Colon (tissue), 2 donors: ENCODE data around the gene ERLIN1.
A peak's percentile ranks its signal among the peaks of the same experiment; 100 is the strongest.

Experiments
- FAIRE-seq: peaks from 2 replicates; lab custom pipeline; 2012; peaks lifted over from hg19 to GRCh38; lab: Jason Lieb, UNC
- donor health status: control.
- donor health status: control.

ERLIN1 gene

DNA sequence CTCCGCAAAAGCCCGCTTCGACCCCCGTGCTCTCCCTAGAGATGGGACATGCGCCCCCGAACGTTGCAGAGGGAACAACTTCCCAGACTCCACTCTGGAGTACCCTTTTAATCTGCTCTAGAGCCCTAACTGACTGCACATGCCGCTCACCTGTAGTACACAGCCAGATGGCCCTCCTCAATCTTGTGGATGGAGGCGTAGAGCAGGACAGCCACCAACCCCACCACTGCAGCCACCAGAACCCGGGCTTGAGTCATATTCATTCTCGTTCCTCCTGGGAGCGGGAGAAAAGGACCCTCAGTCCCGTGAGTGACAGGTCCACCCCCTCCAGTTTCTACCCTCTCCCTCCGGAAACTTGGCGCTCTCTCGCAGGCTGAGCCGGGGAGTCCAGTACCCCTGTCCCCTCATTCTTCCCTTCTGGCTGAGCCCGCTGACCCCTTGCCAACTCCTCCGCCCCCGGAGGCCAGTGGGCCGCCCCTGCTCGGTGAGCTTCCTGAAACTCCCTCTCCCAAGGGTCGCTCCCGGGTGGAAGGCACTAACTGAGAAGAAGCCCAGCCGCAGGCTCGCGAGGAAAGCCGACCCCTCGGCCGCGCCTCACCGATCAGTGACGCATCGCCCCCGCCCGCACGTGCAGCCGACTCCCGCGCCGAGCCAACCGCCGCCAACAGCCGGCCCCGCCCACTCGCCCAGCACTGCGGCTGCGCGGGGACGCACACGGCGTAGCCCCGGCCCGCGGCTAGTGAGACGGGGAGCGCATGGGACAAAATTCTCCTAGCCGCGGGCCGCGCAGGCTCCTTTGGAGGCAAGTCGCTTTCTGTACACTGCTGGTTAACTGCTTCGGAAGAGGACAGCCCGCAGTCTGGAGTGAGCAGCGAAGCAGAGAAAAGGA, at the start of gene ERLIN1:
Gene ERLIN1 (minus strand): TSS at position 666 of the 889 bp plus-strand sequence. CDS start 403 bp downstream, at position 263.
- FAIRE-seq: no peak

DNA sequence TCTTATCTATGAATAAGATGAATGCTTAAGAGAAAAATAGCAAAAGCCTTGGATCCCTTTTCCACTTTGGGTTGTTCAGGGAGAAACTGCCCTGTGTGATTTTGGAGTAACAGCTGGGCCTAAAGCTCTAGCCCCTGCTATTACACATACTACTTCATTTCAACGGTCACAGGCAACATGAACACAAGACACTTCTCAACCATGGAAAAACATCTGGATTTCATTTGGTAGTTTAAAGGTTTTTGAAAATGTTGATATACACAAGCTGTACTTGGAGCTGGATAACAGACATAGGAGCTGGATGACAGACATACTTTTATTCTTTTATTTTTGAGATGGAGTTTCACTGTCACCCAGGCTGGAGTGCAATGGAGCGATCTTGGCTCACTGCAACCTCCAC, 46.3 kb upstream of the ERLIN1 start:
- FAIRE-seq: no peak

DNA sequence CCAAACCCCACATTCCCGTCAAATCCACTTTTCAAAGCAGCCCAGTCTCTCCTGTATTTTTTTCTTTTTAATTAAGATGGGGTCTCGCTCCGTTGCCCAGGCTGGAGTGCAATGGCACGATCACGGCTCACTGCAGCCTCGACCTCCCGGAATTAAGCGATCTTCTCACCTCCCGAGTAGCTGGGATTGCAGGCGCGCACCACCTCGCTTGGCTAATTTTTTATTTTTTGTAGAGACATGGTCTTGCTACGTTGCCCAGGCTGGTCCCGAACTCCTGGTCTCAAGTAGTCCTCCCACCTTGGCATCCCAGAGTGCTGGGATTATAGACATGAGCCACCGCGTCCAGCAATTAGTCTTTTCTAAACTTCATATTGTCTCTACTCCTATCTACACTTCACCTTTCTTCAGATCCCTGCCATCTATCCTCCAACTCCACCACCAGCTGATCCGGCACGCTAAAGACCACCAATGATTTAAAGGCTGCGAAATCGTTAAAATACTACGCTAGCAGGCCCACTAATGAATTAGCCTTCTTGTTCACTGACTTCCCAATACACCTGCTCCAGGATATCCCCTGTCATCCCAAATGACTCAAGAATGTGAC, 44.1 kb upstream of the ERLIN1 start:
- no peak for FAIRE-seq

DNA sequence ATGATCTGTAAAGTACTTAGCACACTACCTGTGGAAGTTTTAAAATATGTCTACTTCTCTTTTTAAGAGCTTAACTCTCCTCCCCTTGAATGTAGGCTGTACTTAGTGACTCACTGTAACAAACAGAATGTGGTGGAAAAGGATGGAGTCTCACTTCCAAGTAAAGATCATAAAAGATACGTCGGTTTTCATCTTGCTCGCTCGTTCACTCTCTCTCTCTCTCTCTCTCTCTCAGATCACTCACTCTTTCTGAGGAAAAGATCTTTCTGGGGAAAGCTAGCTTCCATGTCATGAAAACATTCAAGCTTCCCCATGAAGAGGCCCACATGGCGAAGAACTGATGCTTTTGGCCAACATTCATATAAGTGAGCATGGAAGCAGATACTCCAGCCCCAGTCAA, 38.0 kb upstream of the ERLIN1 start:
- no peak for FAIRE-seq

DNA sequence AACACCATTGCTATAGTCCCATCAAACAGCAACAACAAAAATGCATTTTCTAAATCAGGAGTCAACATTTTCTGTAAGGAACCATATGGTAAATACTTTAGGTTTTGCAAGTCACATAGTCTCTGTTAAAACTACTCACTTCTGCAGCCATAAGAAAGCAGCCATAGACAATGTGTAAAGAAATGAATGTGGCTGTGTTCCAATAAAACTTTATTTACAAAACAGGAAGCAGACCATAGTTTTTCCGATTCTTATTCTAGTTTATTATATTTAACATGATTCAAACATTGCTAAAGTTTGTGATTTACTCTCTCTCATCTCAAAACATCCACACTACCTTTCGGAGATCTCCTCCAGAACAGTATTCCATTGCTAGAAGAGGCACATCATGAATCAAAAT, 36.7 kb upstream of the ERLIN1 start:
- no peak for FAIRE-seq

DNA sequence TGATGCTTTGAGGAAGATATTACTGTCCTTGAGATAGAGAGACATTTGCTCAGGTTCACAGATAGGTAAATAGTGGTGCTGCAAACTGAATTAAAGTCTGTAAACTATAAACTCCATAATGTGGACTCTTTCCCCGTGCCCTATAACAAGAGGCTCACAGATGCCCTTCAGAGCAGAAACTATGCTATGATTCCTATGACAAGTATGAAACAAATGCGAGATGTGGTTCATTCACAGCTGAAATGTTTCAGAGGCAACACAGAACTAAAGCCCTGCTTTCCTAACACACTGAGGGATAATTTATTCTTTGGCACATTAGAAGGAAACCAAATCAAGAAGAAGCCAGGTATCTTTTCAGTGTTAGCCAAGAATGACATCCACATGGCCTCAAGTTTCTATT, 30.2 kb upstream of the ERLIN1 start:
- FAIRE-seq: no peak

DNA sequence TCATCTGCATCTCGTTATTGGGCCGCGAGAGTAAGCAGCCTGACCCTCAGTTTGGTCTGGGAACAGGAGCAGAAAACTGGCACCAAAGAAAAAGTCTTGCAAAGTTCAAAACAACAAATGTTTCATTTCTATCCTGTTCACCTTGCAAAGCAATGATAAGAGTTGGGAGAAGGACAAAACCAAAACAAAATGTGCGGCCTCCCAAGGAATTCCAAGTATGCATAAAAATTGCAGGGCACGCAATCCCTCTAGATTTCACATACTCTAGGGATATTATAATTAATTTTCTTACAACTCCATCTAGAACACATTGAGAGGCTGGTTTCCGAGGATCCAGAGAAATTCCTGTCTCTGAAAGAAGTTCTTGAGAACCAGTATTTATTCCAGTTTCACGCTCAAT, 23.5 kb upstream of the ERLIN1 start:
- no peak for FAIRE-seq

DNA sequence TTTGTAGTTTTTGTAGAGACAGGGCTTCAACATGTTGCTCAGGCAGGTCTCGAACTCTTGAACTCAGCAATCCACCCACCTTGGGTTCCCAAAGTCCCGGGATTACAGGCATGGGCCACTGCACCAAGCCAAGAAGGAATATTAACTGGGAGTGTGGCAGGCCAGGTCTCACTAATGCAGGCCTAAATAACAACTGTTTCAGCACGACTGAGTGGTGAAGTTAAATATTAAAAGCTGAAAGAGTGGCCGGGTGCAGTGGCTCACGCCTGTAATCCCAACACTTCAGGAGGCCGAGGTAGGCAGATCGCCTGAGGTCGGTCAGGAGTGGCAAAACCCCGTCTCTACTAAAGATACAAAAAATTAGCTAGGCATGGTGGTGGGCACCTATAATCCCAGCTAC, 22.4 kb upstream of the ERLIN1 start:
- FAIRE-seq: no peak

DNA sequence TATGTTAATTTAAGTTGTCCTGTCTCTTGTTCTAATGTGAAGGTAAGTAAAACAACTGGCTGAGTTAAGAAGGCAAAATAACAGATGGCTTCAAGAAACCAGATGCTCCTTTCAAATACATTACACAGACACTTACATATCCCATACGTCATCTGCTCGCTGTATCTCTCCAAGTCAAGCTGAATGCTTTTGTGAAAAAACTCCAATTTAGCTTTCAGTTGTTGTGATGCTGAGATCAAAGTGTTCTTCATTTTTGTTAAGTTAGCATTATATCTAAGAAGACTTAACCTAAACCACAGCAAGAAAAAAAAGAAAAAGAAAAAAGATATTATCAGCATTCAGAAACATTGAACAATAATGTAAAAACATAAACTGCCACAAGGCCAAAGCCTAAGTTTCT, 18.5 kb upstream of the ERLIN1 start:
- FAIRE-seq: no peak

DNA sequence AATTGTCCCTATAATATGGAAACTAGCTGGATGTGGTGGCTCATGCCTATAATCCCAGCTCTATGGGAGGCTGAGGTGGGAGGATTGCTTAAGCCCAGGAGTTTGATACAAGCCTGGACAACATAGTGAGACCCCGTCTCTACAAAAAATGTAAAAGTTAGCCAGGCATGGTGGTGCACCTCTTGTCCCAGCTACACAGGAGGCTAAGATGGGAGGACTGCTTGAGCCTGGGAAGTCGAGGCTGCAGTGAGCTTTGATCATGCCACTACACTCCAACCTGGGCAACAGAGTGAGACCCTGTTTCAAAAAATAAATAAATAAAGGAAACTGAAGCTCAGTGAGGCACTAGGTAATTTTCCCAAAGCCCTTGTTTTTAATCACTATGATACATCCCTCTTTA, 15.7 kb upstream of the ERLIN1 start:
- no peak for FAIRE-seq

DNA sequence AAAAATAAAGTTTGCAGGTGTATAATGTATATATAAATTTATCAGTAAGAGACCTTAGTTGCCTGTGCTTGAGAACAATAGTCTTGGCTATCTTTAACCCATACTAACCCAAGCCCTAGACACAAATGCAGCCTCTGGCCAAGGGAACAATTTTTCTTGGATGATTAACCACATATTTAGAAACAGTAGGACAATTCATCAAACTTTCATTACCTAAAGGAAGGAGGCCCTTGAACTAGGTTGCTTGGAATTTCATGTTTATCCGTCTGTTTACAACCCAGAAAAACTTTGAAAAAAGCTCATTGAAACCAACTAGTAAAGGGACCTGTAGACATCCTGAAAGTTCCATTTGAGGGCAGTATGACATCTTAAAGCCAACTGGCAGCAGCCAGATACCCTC, 8.9 kb upstream of the ERLIN1 start:
- no peak for FAIRE-seq

DNA sequence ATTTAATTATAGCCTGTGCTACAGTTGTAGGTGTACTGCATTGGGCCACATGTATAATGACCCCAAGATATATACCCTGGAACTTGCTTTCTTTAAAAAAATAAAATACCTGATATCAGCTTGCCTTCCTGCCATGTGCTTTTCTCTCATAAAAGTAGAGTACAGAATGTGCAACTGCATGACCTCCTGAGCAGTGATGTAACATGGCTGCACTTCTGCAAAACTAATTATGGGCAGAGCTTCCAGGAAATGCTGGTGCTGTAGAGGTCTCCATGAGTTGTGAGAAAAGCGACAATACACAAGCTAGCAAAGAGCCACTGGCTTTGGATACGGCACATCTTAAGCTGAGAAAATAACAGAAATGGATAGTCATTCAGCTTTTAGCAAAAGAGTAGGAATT, 6.5 kb upstream of the ERLIN1 start:
- no peak for FAIRE-seq

DNA sequence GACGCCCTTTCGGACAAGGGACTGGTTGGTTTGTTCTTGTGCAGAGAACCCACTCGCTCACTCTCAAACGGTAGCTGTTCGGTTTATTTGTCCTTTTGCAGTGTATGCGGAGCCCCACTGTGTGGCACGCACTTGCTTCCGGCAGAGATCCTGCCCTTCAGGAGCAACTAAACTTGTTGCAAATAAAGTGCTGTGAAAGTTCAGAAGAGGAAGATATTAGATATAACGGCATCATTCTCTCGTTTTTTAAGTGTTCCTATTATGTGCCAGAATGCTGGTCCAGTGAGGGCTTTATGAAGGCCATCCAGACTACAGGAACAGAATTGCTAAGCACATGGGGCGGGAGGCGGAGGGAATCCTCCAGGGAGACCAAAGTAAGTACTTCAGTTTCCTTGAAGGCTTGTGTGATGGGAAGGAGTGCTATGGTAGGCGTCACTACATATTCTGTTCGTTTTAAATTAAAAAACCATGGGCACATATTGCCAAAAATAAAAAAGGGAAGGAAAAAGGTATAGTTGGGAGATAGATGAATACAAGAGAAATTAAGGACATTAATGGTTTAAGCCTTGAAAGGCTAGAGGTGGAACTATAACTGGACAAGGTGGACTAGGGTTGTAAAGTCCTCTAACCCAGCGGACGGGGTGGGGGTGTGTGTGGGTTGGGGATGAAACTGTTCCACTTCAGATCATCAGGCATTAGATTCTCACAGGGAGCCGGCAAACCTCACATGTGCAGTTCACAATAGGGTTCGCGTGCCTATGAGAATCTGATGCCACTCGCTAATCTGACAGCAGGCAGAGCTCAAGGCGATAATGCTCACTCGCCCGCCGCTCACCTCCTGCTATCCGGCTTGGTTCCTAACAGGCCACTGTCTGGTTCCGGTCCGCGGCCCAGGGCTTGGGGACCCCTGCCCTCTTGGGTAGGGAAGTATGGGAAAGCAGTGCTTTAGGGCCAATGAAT, 704 bp upstream of the ERLIN1 start:
- FAIRE-seq: no peak

DNA sequence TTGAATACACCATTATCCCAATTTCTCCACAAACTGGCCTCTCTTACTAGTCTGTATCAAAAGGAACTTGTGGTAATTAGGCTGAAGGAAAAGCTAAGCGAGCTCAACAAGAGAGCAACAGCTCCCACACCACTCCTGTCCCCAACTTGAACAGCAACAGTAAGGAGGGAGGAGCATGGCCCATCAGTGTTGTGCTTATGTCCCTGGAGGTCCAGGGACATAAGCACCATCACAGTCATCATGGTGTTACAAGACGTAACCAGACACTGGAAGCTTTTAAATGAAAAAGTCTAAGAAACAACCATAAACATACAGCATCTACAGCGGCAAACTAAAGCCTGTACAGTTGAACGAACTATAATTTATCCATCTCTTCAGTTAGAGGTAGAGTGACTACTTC, 989 bp downstream of the ERLIN1 start:
- no peak for FAIRE-seq

DNA sequence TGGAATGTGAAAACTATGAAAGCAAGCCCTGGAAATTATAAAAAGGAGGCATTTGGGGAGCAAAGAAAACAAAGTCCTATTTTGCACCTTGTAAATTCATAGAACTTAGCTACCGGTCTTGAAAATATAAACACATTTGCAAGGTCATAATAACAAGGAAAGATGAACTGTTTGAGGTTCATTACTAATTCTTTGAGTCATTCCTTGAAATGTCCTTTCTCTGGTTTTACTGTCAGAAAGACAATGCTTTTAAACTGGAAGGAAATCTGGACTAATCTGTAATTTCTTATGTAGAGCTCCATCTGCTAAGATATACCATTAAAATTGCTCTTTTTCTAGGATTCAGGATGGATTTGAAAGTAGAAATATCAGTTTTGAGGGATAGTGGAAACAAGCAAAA, 1.4 kb downstream of the ERLIN1 start:
- no peak for FAIRE-seq

DNA sequence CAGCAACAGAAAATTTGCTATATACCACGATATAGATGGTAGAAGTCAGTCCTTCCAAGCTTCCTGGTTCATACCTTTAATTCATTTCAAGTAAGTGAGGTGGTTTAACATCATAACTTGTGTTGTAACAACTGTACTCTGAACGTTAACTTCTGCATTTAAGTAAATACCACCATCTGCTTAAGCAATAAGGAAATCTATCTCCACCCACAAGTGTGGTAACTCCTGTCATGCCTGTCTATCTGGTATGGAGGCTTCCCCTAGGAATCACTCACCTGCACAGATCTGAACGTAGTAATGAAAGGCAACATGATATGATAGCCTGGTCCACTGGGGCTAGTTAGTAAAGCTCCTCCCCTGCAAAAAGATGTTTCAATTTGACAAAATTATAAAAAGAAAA, 2.3 kb downstream of the ERLIN1 start:
- peak; percentile 47 for FAIRE-seq

DNA sequence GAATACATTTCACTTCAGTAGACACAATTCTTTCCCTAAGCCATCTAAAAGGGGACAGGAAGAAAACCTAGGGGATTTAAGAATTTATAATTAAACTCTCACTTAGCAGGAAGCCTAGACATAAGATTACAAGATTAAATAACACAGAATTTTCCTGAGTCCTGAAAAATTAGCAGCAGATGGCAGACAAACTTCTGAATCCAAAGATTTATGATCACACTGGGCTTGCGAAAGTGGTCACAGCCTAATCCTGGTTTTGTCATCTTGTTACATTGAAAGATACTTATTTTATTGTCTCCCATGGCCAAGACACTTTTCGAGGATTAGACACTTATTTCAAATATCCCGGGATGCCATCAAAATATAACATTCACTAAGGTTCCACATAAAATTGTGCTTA, 2.9 kb downstream of the ERLIN1 start:
- no peak for FAIRE-seq

DNA sequence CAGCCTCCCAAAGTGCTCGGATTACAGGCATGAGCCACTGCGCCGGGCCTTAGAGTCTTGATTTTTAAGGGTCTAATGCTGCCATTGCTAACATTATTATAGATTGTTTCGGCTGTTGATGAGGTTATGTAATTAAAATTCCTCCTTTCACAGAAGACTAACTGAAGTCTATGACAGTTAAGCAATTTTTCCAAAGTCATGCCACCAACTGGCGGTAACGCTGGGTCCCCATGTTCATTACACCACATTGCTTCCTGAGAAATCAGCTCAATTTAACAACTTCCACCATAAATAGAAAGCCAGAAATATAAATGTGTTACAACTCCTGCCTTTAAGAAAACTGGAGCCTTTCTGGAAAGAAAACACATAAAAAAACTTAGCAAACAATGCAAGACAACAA, 3.5 kb downstream of the ERLIN1 start:
- no peak for FAIRE-seq

DNA sequence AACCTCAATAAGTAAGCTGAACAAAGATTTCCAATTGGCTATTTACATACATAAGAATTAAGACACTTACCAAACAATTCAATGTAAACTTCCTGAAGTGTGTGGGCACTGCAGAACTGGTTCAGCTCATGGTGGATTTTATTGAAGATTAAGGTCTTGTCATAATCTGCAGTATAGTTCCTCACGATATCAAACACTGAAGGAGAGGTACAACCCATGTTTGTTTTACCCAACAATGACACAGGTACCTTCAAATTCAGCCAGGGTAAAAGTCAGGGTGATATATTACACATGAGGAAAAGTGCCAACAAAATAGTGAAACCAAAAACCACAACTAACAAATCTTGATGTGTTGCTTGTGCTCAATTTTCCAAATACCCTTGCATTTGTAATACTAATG, 10.0 kb downstream of the ERLIN1 start:
- peak; percentile 53 for FAIRE-seq

DNA sequence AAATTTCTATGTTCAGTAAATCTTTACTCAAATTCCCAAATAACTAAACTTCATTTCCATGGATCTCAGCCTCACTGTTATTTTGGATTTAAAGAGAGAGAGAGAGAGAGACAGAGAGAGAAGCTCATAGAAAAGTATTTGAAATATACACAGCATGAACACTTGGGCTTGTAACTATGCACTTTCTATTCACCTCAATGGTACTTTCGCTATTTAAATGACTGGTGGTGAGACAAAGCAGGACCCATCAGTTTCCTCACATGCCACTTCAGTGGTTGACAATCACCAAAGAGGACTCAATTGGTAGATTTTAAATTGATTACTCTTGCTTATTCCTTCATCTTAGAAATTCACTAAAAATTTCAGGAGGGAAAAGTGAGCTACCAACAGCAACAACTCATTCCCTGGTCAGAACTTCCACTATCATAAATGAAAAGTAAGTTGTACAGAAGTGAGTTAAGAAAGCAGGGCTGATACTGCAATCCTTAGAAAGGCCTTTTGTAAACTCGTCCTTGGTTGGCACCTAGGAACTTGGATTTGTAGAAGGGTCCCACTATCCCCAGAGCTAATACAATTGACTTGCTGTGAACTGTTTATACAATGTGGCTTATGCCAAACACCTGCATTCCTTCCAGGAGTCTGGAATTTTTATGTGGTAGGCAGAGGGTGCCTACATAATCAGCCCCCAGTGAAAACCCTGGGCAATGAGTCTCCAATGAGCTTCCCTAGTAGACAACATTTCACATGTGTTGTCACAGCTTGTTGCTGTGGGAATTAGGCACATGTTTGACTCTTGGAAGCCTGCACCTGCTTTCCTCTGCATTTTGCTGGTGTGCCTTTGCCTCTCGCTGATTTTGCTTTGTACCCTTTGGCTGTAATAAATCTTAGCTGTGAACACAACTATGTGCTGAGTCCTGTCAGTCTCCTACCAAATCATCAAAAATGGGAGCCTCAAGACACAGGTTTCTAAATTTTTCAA, 10.8 kb downstream of the ERLIN1 start:
- no peak for FAIRE-seq

DNA sequence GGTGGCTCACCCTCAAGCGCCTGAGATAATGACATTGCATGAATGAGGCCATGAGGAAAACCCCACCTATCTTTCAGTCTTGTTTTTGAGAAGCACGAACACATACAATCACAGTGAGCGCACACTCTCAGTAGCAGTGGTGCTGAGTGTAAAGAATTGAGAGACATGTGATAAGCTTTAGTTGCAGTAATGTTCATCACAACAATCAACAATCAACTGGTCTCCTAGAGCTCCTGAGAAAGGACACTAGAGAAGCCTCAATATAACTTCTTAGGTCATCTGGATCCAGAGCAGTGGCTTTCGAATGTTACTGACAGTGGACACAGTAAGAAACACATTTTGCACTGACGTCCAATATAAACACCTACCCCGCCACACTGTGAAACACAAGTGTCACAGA, 12.8 kb downstream of the ERLIN1 start:
- FAIRE-seq: no peak

DNA sequence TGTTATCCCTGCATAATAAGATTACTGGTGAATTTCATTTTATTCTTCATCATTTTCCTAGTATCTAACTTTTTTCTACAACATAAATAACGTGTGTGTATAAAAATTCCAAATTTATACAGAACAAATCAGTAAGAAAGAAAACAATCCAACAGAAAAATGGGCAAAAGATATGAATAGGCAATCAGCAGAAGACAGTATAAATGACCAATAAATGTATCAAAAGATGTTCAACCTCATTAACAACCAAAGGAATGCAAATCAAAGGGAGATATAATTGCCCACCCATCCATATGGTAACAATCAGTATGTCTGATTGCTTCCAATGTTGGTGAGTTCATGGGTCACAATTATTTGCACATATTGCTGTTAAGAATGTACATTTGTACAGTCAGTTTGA, 13.5 kb downstream of the ERLIN1 start:
- FAIRE-seq: no peak
